ENCODE measurements around the gene AQP6.
"Not testable (repeated sequence)": the region's sequence is repeated elsewhere in the genome, so short reads cannot be mapped to it uniquely, and the experiment has no call there.

DNA sequence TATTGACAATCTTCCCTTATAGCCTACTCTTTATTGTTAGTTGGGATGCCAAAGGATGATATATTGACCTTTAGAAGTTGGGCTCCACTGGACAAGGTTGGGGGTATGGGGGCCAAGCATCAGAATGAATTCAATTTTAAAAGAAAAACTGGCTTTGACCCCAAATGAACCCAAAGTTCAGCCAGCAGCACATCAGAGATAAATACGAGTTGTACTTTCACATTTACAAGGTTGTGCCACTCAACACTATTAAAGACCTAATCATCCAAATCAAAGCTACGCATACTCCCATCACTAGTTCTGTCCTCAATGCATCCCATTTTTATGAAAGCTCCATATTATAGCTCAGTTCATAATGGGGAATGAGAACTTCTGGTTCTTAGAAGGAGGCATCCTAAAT, 16.7 kb downstream of the AQP6 start:
- not testable (repeated sequence) for TF ChIP-seq POLR2A (IDR thresholded peaks at IDR 0.05; ENCODE audit: low read depth, low read length); BRCA1 (IDR thresholded peaks at IDR 0.05; ENCODE audit: low read depth, low read length); EZH2 (IDR thresholded peaks at IDR 0.05; ENCODE audit: borderline replicate concordance, control insufficient read depth, low read depth, low read length)
- TF ChIP-seq, protein P1, sequence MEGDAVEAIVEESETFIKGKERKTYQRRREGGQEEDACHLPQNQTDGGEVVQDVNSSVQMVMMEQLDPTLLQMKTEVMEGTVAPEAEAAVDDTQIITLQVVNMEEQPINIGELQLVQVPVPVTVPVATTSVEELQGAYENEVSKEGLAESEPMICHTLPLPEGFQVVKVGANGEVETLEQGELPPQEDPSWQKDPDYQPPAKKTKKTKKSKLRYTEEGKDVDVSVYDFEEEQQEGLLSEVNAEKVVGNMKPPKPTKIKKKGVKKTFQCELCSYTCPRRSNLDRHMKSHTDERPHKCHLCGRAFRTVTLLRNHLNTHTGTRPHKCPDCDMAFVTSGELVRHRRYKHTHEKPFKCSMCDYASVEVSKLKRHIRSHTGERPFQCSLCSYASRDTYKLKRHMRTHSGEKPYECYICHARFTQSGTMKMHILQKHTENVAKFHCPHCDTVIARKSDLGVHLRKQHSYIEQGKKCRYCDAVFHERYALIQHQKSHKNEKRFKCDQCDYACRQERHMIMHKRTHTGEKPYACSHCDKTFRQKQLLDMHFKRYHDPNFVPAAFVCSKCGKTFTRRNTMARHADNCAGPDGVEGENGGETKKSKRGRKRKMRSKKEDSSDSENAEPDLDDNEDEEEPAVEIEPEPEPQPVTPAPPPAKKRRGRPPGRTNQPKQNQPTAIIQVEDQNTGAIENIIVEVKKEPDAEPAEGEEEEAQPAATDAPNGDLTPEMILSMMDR (IDR thresholded peaks at IDR 0.05 in 2 of 3, conservative IDR thresholded peaks at IDR 0.05 in 1 of 3; ENCODE audit: control insufficient read depth in 2 of 3, extremely low read depth in 1 of 3, insufficient read depth in 1 of 3, low read depth in 3 of 3, low read length in 3 of 3) = not testable (repeated sequence)
- TF ChIP-seq, protein P2, sequence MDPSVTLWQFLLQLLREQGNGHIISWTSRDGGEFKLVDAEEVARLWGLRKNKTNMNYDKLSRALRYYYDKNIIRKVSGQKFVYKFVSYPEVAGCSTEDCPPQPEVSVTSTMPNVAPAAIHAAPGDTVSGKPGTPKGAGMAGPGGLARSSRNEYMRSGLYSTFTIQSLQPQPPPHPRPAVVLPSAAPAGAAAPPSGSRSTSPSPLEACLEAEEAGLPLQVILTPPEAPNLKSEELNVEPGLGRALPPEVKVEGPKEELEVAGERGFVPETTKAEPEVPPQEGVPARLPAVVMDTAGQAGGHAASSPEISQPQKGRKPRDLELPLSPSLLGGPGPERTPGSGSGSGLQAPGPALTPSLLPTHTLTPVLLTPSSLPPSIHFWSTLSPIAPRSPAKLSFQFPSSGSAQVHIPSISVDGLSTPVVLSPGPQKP (IDR thresholded peaks at IDR 0.05; ENCODE audit: low read depth, low read length) = not testable (repeated sequence)
- TF ChIP-seq, protein P3, sequence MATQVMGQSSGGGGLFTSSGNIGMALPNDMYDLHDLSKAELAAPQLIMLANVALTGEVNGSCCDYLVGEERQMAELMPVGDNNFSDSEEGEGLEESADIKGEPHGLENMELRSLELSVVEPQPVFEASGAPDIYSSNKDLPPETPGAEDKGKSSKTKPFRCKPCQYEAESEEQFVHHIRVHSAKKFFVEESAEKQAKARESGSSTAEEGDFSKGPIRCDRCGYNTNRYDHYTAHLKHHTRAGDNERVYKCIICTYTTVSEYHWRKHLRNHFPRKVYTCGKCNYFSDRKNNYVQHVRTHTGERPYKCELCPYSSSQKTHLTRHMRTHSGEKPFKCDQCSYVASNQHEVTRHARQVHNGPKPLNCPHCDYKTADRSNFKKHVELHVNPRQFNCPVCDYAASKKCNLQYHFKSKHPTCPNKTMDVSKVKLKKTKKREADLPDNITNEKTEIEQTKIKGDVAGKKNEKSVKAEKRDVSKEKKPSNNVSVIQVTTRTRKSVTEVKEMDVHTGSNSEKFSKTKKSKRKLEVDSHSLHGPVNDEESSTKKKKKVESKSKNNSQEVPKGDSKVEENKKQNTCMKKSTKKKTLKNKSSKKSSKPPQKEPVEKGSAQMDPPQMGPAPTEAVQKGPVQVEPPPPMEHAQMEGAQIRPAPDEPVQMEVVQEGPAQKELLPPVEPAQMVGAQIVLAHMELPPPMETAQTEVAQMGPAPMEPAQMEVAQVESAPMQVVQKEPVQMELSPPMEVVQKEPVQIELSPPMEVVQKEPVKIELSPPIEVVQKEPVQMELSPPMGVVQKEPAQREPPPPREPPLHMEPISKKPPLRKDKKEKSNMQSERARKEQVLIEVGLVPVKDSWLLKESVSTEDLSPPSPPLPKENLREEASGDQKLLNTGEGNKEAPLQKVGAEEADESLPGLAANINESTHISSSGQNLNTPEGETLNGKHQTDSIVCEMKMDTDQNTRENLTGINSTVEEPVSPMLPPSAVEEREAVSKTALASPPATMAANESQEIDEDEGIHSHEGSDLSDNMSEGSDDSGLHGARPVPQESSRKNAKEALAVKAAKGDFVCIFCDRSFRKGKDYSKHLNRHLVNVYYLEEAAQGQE (IDR thresholded peaks at IDR 0.05; ENCODE audit: low read depth, low read length) = not testable (repeated sequence)
